ENCODE measurements around the gene LRRC43.

The LRRC43 gene

GRCh38 chr12:122206111-122206881, 23.4 kb downstream of the LRRC43 start:
- DNase-seq, result peak in 3 of 42 donors; percentile 3 to 30 (median 15)
- intact Hi-C loops (cut with DNase I), result no loop called here

DNA sequence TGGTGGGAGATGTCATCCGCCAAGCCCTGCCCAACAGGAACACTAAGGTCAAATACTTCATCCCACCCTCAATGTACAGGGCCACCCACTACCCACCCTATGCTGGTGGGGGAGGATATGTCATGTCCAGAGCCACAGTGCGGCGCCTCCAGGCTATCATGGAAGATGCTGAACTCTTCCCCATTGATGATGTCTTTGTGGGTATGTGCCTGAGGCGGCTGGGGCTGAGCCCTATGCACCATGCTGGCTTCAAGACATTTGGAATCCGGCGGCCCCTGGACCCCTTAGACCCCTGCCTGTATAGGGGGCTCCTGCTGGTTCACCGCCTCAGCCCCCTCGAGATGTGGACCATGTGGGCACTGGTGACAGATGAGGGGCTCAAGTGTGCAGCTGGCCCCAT, 24.1 kb downstream of the LRRC43 start:
- DNase-seq, result peak in 1 of 42 donors; percentile 13

GRCh38 chr12:122207391-122207790, 24.5 kb downstream of the LRRC43 start:
- intact Hi-C loops (cut with DNase I), result no loop called here
- no peak for DNase-seq

More for the DNA sequence above, 24.1 kb downstream of the LRRC43 start:
- intact Hi-C loops (cut with DNase I), result no loop called here

- peak in 1 of 42 donors; percentile 12 for DNase-seq
- intact Hi-C loops (cut with DNase I), result no loop called here
Measured at GRCh38 chr12:122208073-122208820, 25.3 kb downstream of the LRRC43 start.

DNA sequence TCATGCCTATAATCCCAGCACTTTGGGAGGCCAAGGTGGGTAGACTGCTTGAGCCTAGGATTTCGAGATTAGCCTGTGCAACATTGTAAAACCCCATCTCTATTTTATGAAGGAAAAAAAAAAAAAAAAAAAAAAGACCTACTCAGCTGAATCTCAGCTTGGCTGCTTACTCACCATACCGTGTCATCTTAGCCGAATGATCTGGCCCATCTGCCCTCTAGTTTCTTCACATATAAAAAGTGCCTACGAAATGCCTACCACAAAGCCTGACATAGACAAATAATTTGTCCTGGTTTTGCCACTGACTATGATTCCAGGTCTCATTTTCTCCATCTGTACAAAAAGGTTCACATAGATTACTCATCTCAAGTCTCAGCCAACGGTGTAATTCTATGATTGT, 32.8 kb downstream of the LRRC43 start:
- intact Hi-C loops (cut with DNase I), result no loop called here
- DNase-seq, result no peak

DNA sequence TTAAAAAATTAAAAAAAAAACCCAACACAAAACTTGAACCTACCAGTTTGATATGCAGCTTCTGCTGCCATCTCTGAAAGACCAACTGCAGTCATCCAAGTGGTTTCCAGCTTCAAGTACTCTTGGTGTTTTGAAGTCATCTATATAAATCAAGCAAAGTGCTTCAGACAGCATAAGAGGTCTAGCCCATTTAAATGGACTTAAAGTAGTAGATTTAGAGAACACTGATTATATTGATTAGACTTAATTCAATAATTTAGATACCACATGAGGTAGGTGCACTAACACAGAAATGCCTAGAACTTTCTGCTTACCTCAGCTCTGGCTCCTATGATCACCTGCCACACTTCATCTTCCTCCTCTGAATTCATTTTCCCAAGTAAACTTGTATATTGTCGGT, 33.5 kb downstream of the LRRC43 start:
- DNase-seq, result no peak
- intact Hi-C loops (cut with DNase I), result no loop called here

DNA sequence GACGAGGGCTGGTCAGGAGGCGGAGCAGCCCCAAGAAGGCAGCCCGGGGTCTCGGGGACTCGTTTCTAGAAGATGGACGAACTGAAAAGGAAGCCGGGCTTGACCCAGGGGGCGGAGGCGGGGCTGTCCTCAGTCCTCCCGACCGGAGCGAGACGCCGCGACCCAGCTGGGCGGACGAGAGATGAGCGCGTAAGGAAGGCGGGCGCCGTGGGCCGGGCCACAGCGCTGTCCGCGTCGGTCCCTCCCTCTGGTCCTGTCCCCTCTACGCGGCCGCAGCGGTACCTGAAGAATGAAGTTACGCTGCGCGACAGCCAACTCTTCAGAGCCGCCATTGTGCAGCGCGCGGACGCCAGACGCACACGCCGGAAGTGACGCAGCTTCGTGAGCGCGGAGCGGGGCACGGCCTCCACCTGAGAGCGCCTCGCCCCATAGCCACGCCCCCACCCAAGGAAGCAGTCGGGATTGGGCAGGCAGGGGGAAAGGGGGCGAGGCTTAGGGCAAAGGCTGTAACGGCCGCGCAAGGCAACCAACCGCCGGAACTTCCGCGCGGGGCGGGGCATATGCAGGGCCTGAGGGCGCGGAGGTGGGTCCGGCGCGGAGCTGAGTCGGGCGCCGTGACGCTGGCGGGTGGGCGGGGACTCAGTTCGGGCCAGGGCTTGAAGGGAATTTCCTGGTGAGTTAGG, 42.9 kb downstream of the LRRC43 start, which contains the start of gene DIABLO:
Gene DIABLO (minus strand): TSS at position 370 of the 683 bp plus-strand sequence. CDS start 38 bp downstream, at position 332.
- intact Hi-C loops (cut with DNase I), result loop anchor here (5.0 to 10.0 kb wide), 2 partner anchors 41 to 279 kb away; partner anchors contain the start of genes VPS33A and ZCCHC8
- peak; percentile 99 to 100 (median 100) for DNase-seq

- DNase-seq, result peak in 16 of 42 donors; percentile 12 to 60 (median 32)
- intact Hi-C loops (cut with DNase I), result loop anchor here (5.0 to 10.0 kb wide), 2 partner anchors 41 to 278 kb away; partner anchors contain the start of genes VPS33A and ZCCHC8
Measured at GRCh38 chr12:122226366-122227125, 43.6 kb downstream of the LRRC43 start.

GRCh38 chr12:122227341-122227740, 44.4 kb downstream of the LRRC43 start:
- DNase-seq, result no peak
- intact Hi-C loops (cut with DNase I), result loop anchor here (5.0 to 10.0 kb wide), 2 partner anchors 40 to 277 kb away; partner anchors contain the start of genes VPS33A and ZCCHC8

DNA sequence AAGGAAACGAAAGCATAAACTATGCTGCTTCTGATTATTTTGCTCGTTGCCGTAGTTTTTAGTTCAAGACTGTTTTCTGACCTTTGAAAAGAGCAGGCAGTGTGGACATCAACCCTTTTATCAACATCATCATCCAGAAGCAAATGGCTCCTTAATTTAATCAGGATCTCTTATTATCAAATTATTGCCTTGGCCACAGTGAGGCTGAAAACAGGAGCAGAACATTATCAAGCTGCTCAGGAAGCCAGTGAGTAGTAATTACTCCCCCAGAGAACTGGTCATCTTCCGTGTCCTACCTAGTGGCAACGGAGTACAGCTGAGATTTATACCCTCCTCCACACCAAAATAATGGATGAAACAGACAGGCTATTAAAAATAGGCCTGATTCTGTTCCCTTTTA, 45.2 kb downstream of the LRRC43 start:
- intact Hi-C loops (cut with DNase I), result loop anchor here (5.0 to 10.0 kb wide), 2 partner anchors 39 to 277 kb away; partner anchors contain the start of genes VPS33A and ZCCHC8

GRCh38 chr12:122230798-122231197, 47.9 kb downstream of the LRRC43 start:
- intact Hi-C loops (cut with DNase I), result no loop called here

More for the DNA sequence above, 45.2 kb downstream of the LRRC43 start:
- no peak for DNase-seq

DNA sequence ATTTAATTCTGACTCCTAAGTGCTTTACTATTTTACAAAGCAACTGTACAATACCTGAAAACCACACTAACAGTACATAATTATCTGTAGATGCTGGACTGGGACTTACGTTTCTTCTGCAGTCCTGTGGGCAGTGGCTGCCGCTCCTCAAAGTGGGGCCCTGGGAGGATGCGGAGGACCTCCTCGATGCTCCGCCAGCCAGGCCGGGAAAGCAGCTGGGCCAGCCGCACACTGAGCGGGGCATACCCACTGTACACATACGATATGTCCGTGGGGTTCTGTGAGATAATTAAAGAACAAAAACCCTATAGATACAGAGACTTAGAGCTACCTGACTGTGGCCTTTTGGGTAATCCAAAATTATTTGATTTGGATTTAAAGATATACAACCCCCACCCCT, 49.8 kb downstream of the LRRC43 start:
- DNase-seq, result no peak
- intact Hi-C loops (cut with DNase I), result no loop called here

More at GRCh38 chr12:122230798-122231197, 47.9 kb downstream of the LRRC43 start:
- DNase-seq, result no peak

DNA sequence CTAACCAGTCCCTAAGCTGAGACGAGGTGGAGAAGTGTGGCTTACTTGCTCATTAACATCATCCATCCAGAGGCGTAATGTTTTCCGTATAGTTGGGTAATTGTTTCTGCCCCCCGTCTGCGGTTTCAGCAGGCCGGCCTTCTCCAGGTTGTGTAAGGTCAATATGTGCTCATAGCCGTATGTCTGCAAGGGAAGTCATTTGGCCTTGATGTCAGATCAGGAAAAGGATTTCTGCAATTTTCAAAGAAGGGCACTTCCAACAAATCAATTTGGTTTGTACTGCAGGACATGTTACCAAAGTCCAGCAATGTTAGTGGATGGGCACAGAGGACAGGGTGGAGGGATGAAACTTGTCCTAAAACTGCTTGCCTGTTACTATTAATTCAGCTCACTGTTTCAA, 52.8 kb downstream of the LRRC43 start:
- intact Hi-C loops (cut with DNase I), result no loop called here
- DNase-seq, result no peak

- intact Hi-C loops (cut with DNase I), result no loop called here
- DNase-seq, result no peak
Measured at GRCh38 chr12:122238861-122239260, 55.9 kb downstream of the LRRC43 start.

DNA sequence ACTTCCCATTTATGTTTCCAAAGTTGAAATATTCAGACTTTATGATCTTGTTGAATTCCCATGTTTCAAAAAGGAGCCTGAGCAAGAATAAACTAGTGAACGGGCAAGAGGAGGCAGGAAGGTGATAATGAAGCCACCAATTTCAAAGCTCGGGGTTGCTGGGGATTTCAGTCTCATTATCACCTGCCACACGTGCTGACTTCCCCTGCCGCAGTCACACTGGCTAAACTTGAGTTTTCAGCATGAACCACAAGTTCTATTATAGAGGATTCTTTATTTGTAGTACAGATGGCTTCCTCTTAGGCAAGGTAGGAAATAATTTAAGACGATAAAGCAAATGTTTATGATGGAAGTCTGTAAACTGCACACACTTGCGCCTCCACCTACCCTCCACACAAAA, 61.0 kb downstream of the LRRC43 start:
- intact Hi-C loops (cut with DNase I), result no loop called here
- DNase-seq, result no peak

- intact Hi-C loops (cut with DNase I), result no loop called here
- DNase-seq, result no peak
Measured at GRCh38 chr12:122244565-122245371, 61.8 kb downstream of the LRRC43 start.

DNA sequence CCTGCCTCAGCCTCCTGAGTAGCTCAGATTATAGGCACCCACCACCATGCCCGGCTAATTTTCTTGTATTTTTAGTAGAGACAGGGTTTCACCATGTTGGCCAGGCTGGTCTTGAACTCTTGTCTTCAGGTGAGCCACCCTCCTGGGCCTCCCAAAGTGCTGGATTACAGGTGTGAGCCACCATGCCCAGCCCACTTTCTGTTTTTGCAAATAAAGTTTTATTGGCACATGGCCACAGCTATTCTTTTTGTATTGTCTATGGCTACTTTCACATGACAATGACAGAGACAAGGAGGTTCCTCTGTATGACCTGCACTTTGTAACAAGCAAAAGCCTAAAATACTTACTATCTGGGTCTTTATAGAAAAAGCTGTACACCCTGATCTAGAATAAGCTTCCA, 62.6 kb downstream of the LRRC43 start:
- intact Hi-C loops (cut with DNase I), result no loop called here

GRCh38 chr12:122250047-122250446, 67.1 kb downstream of the LRRC43 start:
- DNase-seq, result no peak
- intact Hi-C loops (cut with DNase I), result no loop called here

More for the DNA sequence above, 62.6 kb downstream of the LRRC43 start:
- DNase-seq, result no peak

Measured in head of caudate nucleus (tissue), 42 donors.